IPS-18c (cell line): ENCODE data around the gene TEDC1.

Experiments used
- H3K4me3 ChIP-seq: 2 replicates; pipeline ENCODE4 v1.7.0; 2013; ENCODE audit warnings: low read depth, mild to moderate bottlenecking, low read length, moderate library complexity; ENCODE audit not compliant: insufficient read depth
- H3K9me3 ChIP-seq: one replicate; pipeline ENCODE4 v1.6.1; 2013; ENCODE audit warnings: mild to moderate bottlenecking, low read length, moderate library complexity; ENCODE audit not compliant: control insufficient read depth, insufficient read depth

The TEDC1 gene

GRCh38 chr14:105470350-105471296 lies 20.4 kb upstream of the TEDC1 start:
- H3K9me3 ChIP-seq, result no peaks in the 10 kb centered on the region
- H3K4me3 ChIP-seq, result no peak overlapping the region

- H3K9me3 ChIP-seq, result no peaks in the 10 kb centered on the region
- H3K4me3 ChIP-seq, result no peak overlapping the region
These were observed 19.7 kb upstream of the TEDC1 start for GRCh38 chr14:105471297-105471821.

DNA sequence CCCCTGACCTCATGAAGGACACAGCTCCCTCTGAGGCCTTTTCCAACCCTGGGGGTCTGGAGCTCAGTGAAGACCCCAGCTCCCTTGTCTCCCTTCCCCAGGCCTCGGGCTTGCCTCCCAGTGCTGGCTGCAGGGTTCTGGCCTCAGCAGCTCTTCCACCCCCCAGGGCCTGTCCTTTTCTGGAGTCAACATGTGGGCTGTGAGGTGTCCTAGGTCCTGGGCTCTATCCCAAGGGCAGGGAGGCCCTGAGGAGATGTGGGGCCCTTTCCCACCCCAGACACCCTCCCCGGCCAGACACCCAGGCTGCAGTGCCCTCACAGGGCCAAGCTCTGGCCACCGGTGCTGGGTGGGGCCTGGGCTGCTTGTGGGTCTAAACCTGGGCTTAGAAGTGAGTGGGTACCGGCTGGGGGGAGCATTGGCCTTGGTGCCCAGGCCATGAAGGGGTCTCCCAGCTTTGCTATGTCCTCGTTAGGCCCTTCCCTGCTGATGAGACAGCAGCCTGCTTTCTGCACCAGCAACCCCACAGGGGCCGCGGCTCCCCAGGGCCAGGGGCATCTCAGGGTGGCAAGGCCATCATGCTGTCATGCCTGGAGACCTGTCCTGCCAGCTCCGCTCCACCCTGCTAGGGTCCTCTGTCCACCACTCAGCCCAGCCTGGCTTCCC lies 19.1 kb upstream of the TEDC1 start:
- no peaks in the 10 kb centered on the region for H3K9me3 ChIP-seq

DNA sequence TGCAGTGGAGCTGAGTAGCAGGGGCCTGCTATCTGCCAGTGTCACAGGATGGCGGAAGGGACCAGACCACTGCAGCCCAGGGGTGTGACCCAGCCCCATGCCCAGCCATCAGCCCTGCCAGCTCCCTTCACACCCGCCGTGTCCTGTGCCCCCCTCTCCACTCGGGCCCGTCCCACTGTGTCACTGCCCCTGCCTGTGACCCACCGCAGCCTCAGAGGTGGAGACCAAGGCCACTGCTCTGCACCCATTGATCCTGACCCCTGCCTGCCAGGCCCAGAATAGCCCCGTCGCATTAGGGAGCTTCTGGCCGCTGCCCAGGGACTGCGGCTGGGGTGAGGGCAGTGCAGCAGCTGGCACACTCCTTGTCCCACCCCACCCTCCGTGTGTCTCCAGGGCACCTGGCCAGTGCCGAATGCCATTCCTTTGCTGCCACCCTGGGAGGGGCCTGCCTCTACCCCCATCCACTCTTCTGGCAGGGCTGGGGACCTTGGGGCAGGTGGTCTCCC lies 18.5 kb upstream of the TEDC1 start:
- Histone ChIP-seq H3K9me3 (no peaks in the 10 kb centered on the region), H3K4me3 (no peak overlapping the region)

More for the DNA sequence above, 19.1 kb upstream of the TEDC1 start:
- H3K4me3 ChIP-seq, result no peak overlapping the region

GRCh38 chr14:105473033-105473676 lies 17.9 kb upstream of the TEDC1 start:
- no peaks in the 10 kb centered on the region for H3K9me3 ChIP-seq
- H3K4me3 ChIP-seq, result peak overlapping the region; percentile 34

DNA sequence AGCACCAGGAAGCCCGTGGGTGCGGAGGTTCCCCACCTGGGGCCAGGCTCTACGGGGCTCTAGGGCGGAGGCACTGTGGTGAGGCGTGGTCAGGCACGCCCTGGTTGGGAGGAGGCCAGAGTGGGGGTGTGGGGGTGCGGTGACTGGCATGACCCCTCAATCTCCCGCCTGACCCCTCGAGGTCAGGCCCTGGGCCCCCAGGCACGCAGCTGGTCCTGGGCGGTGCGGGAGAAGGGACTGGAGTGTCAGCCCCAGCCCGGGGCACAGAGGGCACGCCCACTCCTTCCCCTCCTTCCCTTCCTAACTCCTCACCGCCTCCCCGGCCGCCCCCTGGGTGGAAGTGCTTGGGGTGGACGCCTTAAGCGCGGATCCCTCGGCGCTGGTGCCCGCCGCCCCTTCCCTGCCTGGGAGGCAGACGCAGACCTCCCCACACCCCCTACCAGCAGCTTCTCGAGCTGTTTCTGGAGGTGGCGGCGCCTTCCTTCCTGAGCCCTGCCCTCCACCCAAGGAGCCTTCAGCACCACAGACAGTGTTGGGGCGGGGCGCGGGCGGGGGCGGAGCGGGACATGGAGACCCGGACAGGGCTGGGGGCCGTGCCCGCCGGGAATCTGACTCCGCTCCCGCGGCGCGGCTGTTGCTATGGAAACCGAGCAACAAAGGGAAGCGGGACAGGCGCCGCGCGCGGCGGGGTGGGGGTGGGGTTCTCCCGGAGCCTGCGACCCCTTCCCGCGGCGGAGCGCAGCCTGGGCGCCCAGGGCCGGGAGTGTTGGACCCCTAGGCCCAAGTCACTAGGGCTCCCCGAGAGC lies 17.2 kb upstream of the TEDC1 start:
- Histone ChIP-seq H3K9me3 (no peaks in the 10 kb centered on the region), H3K4me3 (peak overlapping the region; percentile 34)

DNA sequence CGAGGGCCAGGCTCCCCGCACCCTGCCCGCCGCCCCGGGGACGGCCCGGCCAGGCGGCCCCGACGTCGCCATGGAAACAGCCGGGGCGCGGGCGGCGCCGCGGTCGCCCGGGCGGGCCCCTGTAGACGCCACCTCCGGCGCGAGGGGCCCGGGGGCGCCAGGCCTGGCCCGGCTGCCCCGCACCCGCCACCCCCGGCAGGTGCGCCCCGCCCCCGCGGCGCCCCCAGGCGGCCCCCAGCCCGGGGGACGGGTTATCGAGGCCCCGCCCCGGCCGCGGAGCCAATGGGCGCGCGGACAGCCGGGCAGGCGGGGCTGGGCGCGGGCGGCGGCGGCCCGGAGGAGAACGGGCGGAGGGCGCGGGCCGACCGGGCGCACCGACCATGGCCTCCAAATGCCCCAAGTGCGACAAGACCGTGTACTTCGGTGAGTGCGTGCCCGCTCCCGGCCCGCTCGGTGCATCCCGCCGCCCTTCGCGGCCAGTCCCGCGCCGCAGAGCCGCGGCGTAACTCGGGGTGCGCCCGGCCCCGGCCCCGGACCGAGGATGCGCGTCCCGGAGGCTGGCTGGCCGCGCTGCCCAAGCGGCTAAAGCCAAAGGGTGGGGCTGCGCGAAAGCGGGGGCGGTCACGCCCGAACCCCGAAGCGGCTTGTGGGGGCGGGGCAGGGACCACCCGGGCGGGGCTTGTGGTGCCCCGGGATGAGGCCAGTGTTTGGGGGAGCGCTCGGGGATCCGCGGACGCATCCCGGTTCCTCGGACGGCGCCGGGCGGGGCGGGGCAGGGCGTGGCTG lies 16.4 kb upstream of the TEDC1 start, which contains the start of gene CRIP2:
Gene CRIP2, plus strand, starts transcription at position 339 of the 786 bp plus-strand sequence. Its CDS starts 42 bp downstream, at position 381.
- Histone ChIP-seq H3K9me3 (no peaks in the 10 kb centered on the region), H3K4me3 (peak within 1 kb of the TSS; percentile 55)

DNA sequence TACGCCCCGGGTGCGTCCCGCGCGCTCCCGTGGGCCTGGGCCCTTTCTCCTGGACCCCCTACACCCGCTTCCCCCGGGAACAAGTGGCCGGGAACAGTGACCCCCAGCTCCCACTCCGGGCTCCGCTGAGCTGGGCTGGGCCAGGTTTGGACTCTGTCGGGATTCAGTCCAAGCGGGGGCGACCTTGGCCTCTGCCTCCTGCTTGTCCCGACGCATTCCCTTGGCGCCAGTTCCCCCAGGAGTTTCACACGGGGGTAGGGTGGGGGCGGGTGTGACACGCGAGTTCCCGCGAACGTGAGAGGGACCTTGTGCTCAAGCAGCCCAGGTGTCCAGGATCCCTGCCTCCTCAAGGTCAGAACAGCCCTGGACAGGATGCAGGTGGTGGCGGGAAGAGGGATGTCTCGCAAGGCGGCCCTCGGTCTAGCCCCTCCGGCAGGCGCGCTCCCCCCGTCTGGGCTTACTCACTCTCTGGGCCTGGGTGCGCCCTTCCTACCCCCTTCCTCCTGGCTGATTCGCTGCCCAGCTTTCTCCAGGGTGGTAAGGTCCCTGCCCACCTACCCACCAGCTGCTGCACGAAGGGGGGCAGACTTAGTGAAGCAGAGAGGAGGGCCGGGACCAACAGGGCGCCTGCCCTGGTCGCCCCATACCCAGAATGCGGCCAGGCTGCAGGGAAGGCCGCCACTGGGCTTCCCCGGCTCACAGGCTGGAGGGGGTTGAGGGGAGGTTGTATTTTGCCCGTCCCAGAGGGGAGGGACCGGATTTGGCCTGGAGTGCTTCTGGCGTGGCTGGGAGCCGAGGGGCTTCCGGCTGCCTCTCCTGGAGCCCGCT lies 15.6 kb upstream of the TEDC1 start:
- peak overlapping the region; percentile 55 for H3K4me3 ChIP-seq
- H3K9me3 ChIP-seq, result no peaks in the 10 kb centered on the region

DNA sequence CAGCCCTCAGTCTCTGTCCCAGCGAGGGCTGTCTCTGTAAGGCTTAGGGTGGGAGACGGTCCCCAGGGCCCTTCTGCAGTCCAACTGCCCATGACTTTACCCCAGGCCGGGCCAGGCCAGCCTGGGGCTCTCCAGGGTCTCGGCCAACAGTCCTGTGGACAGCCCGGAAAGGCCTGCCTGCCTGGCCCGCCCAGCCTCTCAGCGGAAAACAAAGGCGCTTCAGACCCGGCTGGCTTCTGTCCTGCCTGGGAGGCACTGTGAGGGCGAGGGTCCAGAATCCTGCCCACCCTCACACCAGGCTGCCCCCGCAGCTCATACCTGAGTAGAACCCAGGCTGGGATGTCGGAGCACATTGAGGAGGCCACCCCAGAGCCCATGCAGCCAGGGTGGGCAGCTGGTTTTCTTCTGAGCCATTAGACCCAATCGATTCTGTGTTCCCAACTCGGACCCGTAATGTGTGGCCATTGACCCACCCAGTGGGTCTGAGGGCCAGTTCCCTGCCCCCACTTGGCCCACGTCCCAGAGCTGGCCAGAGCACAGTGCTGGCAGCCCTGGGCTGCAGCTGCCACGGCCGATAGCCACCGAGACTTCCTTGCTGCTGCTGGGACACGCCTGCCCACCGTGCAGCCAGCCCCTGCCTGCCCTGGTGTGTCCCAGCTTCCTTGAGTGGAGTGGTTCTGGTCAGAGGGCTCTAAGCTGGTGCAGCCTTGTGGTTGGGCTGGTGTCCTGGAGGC lies 14.8 kb upstream of the TEDC1 start:
- no peak overlapping the region for H3K4me3 ChIP-seq
- H3K9me3 ChIP-seq, result no peaks in the 10 kb centered on the region

GRCh38 chr14:105476831-105477659 lies 14.0 kb upstream of the TEDC1 start:
- Histone ChIP-seq H3K9me3 (no peaks in the 10 kb centered on the region), H3K4me3 (no peak overlapping the region)

DNA sequence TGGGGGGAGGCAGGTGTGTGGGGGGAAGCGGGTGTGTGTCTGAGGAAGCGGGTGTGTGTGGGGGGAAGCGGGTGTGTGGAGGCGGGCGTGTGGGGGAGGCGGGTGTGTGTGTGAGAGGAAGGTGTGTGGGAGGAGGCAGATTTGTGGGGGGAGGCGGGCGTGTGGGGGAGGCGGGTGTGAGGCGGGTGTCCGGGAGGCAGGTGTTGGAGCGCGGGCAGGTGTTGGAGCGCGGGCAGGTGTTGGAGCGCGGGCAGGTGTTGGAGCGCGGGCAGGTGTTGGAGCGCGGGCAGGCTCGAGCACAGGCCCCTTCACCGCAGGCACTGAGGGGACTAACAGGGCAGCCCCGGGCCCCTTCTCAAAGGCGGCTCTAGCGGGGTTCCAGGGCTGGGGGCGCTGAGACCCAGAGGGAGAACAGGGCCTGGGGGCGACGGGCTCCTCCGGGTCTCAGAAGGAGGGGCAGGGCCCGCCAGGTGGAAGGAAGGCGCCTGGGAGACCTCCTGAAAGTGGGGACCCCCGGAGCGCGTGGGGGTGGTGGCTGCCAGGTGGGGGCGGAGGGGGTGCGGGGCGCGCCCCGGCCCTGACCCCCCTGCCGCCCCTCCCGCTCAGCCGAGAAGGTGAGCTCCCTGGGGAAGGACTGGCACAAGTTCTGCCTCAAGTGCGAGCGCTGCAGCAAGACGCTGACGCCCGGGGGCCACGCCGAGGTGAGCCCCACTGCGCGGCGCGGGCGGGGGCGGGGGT lies 13.2 kb upstream of the TEDC1 start:
- H3K4me3 ChIP-seq, result no peak overlapping the region; the same call in 1 of the 2 replicates
- H3K9me3 ChIP-seq, result no peaks in the 10 kb centered on the region

DNA sequence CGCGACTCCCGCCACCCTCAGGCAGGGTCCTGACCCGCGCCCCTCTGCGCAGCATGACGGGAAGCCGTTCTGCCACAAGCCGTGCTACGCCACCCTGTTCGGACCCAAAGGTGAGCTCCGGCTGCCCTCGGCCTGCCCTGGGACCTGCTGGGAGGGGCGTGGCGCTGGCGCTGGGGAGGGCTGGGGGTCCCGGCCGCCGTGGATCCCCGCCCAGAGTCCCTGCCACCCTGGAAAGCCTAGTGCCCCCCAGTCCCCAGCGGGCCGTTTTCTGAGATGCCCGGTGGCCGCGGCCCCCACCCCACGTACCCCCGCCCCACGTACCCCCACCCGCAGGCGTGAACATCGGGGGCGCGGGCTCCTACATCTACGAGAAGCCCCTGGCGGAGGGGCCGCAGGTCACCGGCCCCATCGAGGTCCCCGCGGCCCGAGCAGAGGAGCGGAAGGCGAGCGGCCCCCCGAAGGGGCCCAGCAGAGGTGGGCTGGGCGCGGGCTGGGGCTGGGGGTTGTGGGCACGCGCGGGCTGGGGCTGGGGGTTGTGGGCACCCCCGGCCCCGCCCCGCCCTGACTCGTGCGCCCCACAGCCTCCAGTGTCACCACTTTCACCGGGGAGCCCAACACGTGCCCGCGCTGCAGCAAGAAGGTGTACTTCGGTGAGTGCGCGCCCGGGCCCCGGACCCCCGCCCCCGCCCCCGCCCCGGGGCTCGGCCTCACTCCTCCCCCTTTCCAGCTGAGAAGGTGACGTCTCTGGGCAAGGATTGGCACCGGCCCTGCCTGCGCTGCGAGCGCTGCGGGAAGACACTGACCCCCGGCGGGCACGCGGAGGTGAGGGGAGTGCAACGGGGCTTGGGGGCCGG lies 12.4 kb upstream of the TEDC1 start:
- no peaks in the 10 kb centered on the region for H3K9me3 ChIP-seq
- no peak overlapping the region; the same call in 1 of the 2 replicates for H3K4me3 ChIP-seq
